ENCODE data around the gene TEX2. TPM values are rescaled to one million over a fixed set of nuclear protein-coding genes. Genes with fewer than 3 reads are reported as not detected.

TEX2 gene
- total and polyA plus RNA-seq, 2 of the 13 experiments (the other 11 are each of a cell fraction or from before 2014, with no cell fraction given) = 21.4 to 37.7 TPM

DNA sequence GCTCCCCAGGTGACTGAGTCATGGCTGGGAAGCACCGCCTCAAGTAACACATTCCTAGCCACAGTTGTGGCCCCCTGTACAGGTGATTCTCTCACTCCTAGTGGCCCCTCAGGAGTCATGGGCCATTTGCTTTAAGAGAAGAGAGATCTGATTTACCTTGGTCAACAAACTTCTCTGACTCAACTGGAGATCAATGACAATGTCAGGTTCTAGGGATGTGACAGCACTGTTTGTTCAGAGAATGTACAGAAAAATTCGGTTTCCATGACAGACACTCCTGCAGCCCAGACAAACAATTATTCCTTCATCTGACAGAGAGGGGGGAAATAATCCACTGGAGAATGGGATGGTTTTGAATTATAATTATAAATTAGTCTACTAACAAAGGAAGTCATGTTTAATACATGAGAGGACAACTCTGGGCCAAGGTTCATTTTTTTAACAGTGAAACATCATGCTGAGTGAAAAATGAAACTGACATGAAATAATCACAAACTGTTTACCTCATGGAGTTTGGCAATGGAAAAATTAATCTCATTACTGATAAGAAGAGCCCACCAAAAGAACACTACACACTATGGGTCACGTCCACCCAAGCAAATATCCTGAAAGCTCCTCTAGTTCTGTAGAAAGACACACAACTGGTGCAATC is 142.8 kb downstream of the TEX2 start (continued):
- TF ChIP-seq, protein P1, sequence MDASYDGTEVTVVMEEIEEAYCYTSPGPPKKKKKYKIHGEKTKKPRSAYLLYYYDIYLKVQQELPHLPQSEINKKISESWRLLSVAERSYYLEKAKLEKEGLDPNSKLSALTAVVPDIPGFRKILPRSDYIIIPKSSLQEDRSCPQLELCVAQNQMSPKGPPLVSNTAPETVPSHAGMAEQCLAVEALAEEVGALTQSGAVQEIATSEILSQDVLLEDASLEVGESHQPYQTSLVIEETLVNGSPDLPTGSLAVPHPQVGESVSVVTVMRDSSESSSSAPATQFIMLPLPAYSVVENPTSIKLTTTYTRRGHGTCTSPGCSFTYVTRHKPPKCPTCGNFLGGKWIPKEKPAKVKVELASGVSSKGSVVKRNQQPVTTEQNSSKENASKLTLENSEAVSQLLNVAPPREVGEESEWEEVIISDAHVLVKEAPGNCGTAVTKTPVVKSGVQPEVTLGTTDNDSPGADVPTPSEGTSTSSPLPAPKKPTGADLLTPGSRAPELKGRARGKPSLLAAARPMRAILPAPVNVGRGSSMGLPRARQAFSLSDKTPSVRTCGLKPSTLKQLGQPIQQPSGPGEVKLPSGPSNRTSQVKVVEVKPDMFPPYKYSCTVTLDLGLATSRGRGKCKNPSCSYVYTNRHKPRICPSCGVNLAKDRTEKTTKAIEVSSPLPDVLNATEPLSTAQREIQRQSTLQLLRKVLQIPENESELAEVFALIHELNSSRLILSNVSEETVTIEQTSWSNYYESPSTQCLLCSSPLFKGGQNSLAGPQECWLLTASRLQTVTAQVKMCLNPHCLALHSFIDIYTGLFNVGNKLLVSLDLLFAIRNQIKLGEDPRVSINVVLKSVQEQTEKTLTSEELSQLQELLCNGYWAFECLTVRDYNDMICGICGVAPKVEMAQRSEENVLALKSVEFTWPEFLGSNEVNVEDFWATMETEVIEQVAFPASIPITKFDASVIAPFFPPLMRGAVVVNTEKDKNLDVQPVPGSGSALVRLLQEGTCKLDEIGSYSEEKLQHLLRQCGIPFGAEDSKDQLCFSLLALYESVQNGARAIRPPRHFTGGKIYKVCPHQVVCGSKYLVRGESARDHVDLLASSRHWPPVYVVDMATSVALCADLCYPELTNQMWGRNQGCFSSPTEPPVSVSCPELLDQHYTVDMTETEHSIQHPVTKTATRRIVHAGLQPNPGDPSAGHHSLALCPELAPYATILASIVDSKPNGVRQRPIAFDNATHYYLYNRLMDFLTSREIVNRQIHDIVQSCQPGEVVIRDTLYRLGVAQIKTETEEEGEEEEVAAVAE (CRISPR knock-in tag; IDR thresholded peaks at IDR 0.05; ENCODE audit: borderline replicate concordance) = peak; percentile 53; the same call in 1 of the 2 replicates
- no peak for TF ChIP-seq ERF (CRISPR knock-in tag; IDR thresholded peaks at IDR 0.05)
- TF ChIP-seq GPN1 (CRISPR knock-in tag; IDR thresholded peaks at IDR 0.05; ENCODE audit: borderline replicate concordance) = no peak
- TF ChIP-seq, protein P2, sequence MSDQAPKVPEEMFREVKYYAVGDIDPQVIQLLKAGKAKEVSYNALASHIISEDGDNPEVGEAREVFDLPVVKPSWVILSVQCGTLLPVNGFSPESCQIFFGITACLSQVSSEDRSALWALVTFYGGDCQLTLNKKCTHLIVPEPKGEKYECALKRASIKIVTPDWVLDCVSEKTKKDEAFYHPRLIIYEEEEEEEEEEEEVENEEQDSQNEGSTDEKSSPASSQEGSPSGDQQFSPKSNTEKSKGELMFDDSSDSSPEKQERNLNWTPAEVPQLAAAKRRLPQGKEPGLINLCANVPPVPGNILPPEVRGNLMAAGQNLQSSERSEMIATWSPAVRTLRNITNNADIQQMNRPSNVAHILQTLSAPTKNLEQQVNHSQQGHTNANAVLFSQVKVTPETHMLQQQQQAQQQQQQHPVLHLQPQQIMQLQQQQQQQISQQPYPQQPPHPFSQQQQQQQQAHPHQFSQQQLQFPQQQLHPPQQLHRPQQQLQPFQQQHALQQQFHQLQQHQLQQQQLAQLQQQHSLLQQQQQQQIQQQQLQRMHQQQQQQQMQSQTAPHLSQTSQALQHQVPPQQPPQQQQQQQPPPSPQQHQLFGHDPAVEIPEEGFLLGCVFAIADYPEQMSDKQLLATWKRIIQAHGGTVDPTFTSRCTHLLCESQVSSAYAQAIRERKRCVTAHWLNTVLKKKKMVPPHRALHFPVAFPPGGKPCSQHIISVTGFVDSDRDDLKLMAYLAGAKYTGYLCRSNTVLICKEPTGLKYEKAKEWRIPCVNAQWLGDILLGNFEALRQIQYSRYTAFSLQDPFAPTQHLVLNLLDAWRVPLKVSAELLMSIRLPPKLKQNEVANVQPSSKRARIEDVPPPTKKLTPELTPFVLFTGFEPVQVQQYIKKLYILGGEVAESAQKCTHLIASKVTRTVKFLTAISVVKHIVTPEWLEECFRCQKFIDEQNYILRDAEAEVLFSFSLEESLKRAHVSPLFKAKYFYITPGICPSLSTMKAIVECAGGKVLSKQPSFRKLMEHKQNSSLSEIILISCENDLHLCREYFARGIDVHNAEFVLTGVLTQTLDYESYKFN (CRISPR knock-in tag; conservative IDR thresholded peaks at IDR 0.05) = peak; percentile 44; the same call in 1 of the 2 replicates
- TF ChIP-seq, protein P3, sequence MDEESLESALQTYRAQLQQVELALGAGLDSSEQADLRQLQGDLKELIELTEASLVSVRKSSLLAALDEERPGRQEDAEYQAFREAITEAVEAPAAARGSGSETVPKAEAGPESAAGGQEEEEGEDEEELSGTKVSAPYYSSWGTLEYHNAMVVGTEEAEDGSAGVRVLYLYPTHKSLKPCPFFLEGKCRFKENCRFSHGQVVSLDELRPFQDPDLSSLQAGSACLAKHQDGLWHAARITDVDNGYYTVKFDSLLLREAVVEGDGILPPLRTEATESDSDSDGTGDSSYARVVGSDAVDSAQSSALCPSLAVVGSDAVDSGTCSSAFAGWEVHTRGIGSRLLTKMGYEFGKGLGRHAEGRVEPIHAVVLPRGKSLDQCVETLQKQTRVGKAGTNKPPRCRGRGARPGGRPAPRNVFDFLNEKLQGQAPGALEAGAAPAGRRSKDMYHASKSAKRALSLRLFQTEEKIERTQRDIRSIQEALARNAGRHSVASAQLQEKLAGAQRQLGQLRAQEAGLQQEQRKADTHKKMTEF (CRISPR knock-in tag; IDR thresholded peaks at IDR 0.05) = 0 out of 2 replicates have a peak, but pooled peaks have one; percentile 40
- TF ChIP-seq, protein P4, sequence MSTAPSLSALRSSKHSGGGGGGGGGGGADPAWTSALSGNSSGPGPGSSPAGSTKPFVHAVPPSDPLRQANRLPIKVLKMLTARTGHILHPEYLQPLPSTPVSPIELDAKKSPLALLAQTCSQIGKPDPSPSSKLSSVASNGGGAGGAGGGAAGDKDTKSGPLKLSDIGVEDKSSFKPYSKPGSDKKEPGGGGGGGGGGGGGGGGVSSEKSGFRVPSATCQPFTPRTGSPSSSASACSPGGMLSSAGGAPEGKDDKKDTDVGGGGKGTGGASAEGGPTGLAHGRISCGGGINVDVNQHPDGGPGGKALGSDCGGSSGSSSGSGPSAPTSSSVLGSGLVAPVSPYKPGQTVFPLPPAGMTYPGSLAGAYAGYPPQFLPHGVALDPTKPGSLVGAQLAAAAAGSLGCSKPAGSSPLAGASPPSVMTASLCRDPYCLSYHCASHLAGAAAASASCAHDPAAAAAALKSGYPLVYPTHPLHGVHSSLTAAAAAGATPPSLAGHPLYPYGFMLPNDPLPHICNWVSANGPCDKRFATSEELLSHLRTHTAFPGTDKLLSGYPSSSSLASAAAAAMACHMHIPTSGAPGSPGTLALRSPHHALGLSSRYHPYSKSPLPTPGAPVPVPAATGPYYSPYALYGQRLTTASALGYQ (CRISPR knock-in tag; IDR thresholded peaks at IDR 0.05) = peak; percentile 33; the same call in 1 of the 2 replicates
- TF ChIP-seq GATAD2A (CRISPR knock-in tag; IDR thresholded peaks at IDR 0.05) = peak; percentile 84
- TF ChIP-seq, protein P5, sequence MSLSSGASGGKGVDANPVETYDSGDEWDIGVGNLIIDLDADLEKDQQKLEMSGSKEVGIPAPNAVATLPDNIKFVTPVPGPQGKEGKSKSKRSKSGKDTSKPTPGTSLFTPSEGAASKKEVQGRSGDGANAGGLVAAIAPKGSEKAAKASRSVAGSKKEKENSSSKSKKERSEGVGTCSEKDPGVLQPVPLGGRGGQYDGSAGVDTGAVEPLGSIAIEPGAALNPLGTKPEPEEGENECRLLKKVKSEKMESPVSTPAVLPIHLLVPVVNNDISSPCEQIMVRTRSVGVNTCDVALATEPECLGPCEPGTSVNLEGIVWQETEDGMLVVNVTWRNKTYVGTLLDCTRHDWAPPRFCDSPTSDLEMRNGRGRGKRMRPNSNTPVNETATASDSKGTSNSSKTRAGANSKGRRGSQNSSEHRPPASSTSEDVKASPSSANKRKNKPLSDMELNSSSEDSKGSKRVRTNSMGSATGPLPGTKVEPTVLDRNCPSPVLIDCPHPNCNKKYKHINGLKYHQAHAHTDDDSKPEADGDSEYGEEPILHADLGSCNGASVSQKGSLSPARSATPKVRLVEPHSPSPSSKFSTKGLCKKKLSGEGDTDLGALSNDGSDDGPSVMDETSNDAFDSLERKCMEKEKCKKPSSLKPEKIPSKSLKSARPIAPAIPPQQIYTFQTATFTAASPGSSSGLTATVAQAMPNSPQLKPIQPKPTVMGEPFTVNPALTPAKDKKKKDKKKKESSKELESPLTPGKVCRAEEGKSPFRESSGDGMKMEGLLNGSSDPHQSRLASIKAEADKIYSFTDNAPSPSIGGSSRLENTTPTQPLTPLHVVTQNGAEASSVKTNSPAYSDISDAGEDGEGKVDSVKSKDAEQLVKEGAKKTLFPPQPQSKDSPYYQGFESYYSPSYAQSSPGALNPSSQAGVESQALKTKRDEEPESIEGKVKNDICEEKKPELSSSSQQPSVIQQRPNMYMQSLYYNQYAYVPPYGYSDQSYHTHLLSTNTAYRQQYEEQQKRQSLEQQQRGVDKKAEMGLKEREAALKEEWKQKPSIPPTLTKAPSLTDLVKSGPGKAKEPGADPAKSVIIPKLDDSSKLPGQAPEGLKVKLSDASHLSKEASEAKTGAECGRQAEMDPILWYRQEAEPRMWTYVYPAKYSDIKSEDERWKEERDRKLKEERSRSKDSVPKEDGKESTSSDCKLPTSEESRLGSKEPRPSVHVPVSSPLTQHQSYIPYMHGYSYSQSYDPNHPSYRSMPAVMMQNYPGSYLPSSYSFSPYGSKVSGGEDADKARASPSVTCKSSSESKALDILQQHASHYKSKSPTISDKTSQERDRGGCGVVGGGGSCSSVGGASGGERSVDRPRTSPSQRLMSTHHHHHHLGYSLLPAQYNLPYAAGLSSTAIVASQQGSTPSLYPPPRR (CRISPR knock-in tag; IDR thresholded peaks at IDR 0.05; ENCODE audit: borderline replicate concordance) = peak; percentile 43; the same call in 1 of the 2 replicates
- TF ChIP-seq, protein P6, sequence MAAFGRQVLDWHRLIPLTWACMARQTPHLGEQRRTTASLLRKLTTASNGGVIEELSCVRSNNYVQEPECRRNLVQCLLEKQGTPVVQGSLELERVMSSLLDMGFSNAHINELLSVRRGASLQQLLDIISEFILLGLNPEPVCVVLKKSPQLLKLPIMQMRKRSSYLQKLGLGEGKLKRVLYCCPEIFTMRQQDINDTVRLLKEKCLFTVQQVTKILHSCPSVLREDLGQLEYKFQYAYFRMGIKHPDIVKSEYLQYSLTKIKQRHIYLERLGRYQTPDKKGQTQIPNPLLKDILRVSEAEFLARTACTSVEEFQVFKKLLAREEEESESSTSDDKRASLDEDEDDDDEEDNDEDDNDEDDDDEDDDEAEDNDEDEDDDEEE (CRISPR knock-in tag; IDR thresholded peaks at IDR 0.05) = no peak
- no peak for TF ChIP-seq FOXP1 (IDR thresholded peaks at IDR 0.05)
- TF ChIP-seq FOXP1 (CRISPR knock-in tag; IDR thresholded peaks at IDR 0.05) = peak; percentile 65

Data from HepG2 (cell line).